Heart left ventricle (tissue), 13 donors: ENCODE measurements around the gene NLGN3.

Source experiments
- CTCF ChIP-seq, 12 donors: fragments of 200-600 bp; sonication (generic) in 4 of 12; IDR thresholded peaks; one replicate each; pipeline versions ENCODE4 v1.5.0 to v1.8.0; 2018 to 2022; ENCODE audit warnings: antibody characterized with exemption in 12 of 12, mild to moderate bottlenecking in 5 of 12
- POLR2A ChIP-seq, 2 donors: fragments of 450-650 bp; IDR thresholded peaks; one replicate each; pipeline ENCODE4 v1.6.1; 2017; ENCODE audit warnings: antibody characterized with exemption in 2 of 2, mild to moderate bottlenecking in 2 of 2, moderate library complexity in 2 of 2
- donor health status: ischemic (EF 13 %, LVEDD 7.1; RV severe dilation, severe dysfunction).
- donor health status: DM: no; HTN: yes; CAD: no.
- donor health status: DM: no; HTN: no; CAD: no.
- donor health status: ischemic (EF 25% LVEDD 6.9; RV normal size, moderate dysfunction).
- donor health status: ischemic (EF 25% LVEDD 5.7; RV mildly dilated, moderate dysfunction).
- donor health status: ischemic (EF 35%, LVEDD 5.7; RV mildly dilated, moderate dysfunction).
- donor health status: nonischemic (EF 11% LVEDD 7.7; RV severe dilation, severe dysfunction).
- donor health status: DM: yes; HTN: yes; CAD: no.
- donor health status: PGD.
- donor health status: ischemic (EF 29% LVEDD 5.4; RV normal size, mild dysfunction).
- donor health status: nonischemic (EF 23%, LVEDD 6.1; RV moderate dilation, normal function).

- TF ChIP-seq CTCF (IDR thresholded peaks at IDR 0.05), result no peak
- no peak for TF ChIP-seq POLR2A (IDR thresholded peaks at IDR 0.05)
These were observed 6.7 kb downstream of the NLGN3 start for GRCh38 chrX:71151366-71151765.
